ENCODE results near the gene FOXD3.

GRCh38 chr1:63304410-63304809, 18.0 kb upstream of the FOXD3 start:
- TF ChIP-seq CTCF (IDR thresholded peaks at IDR 0.05) = no peak
- TF ChIP-seq POLR2AphosphoS5 (IDR thresholded peaks at IDR 0.05; ENCODE audit: low read depth, low read length) = no peak
- no peak for TF ChIP-seq SIN3A (IDR thresholded peaks at IDR 0.05; ENCODE audit: borderline replicate concordance, insufficient read depth, low read depth, low read length)
